K562 (cell line): Measurements from ENCODE around the gene PHF20. TPM values are rescaled to one million over a fixed set of nuclear protein-coding genes. Genes with fewer than 3 reads are reported as not detected.
A peak's percentile ranks its signal among the peaks of the same experiment; 100 is the strongest.

Experiments used
- CLOCK ChIP-seq: fragments of 250-450 bp; sonication (Bioruptor Pico); IDR thresholded peaks from 2 replicates; pipeline ENCODE4 v1.4.0; 2020; ENCODE audit warnings: mild to moderate bottlenecking, moderate library complexity, borderline replicate concordance
- CXXC5 ChIP-seq: fragments of 250-450 bp; sonication (Bioruptor Pico); IDR thresholded peaks from 2 replicates; pipeline ENCODE4 v1.8.0; 2022; ENCODE audit warnings: inconsistent platforms, mild to moderate bottlenecking, moderate library complexity
- HLTF ChIP-seq: fragments of 450-650 bp; IDR thresholded peaks from 2 replicates; pipeline ENCODE4 v1.6.1; 2016
- JUND ChIP-seq, 2 experiments: IDR thresholded peaks; 2 replicates in 1 of 2; 3 replicates in 1 of 2; pipeline ENCODE4 v1.6.1; 2011; ENCODE audit warnings: borderline replicate concordance in 2 of 2, low read depth in 2 of 2, low read length in 2 of 2, improper control_type of control experiment in 1 of 2, missing biosample characterization in 1 of 2, missing genetic modification characterization in 1 of 2, missing genetic modification reagents in 1 of 2
- KAT8 ChIP-seq: fragments of 450-650 bp; IDR thresholded peaks from 2 replicates; pipeline ENCODE4 v1.6.1; 2016; ENCODE audit warnings: low read depth, mild to moderate bottlenecking
- MAFF ChIP-seq: IDR thresholded peaks from 2 replicates; pipeline ENCODE4 v1.6.1; 2012; ENCODE audit warnings: low read length, improper control_type of control experiment
- ZNF224 ChIP-seq: sonication (generic); formaldehyde crosslinking; IDR thresholded peaks from 2 replicates; pipeline ENCODE4 v1.8.0; 2022; ENCODE audit warnings: mild to moderate bottlenecking, missing genetic modification reagents
- ZNF699 ChIP-seq: fragments of 250-450 bp; sonication (Bioruptor Pico); IDR thresholded peaks from 2 replicates; pipeline ENCODE4 v1.8.0; 2021; ENCODE audit warnings: mild to moderate bottlenecking, moderate library complexity; ENCODE audit not compliant: insufficient replicate concordance
- polyA plus RNA-seq, 8 experiments: library from polyadenylated mRNA; depleted of rRNA in 4 of 8; stranded (reverse) in 5 of 8; unstranded in 3 of 8; fragments of >200 nt; fragmentation: Nextera tagmentation in 2 of 8; fragmentation: Illumina TruSeq in 1 of 8; extraction: Ambion mirVana in 2 of 8; extraction: Trizol in 1 of 8; gene quantifications; 2 replicates each; pipeline versions ENCODE4 v1.2.1 to v1.2.3, GENCODE V29; 2011 to 2014; ENCODE audit warnings: inconsistent platforms in 1 of 8, missing spikeins in 1 of 8
- total RNA-seq, 7 experiments: library from RNA; depleted of rRNA in 6 of 7; stranded (reverse); fragments of >200 nt in 6 of 7; fragmentation: Illumina TruSeq in 2 of 7; extraction: Trizol in 2 of 7; gene quantifications; 2 replicates each; pipeline versions ENCODE4 v1.2.1 to v1.2.3, GENCODE V29; 2011 to 2021; ENCODE audit warnings: low replicate concordance in 1 of 7

Gene PHF20
- total and polyA plus RNA-seq, 9 of the 15 experiments (the other 6 are each of a cell fraction or from before 2014, with no cell fraction given): 49.9 to 196 (median 70.7) TPM

- TF ChIP-seq KAT8 (0 out of 2 replicates have a peak, but pooled peaks have one; percentile 35), ZNF699 (CRISPR knock-in tag) (no peak), CLOCK (no peak), JUND (IDR thresholded peaks at IDR 0.05; ENCODE audit: borderline replicate concordance, low read depth, low read length) (0 out of 2 replicates have a peak, but pooled peaks have one; percentile 17), JUND (tag; IDR thresholded peaks at IDR 0.05; ENCODE audit: borderline replicate concordance, low read depth, low read length) (no peak; the same call in 2 of the 3 replicates), ZNF224 (CRISPR knock-in tag) (no peak), MAFF (peak; percentile 84), CXXC5 (peak; percentile 16; the same call in 1 of the 2 replicates), HLTF (peak; percentile 78; the same call in 1 of the 2 replicates)
Measured at GRCh38 chr20:35743693-35744491, 27.9 kb upstream of the PHF20 start (continued).
